ENCODE measurements around the gene ONECUT1. TPM values are rescaled to one million over a fixed set of nuclear protein-coding genes. Genes with fewer than 3 reads are reported as not detected.

Gene ONECUT1
- total and polyA plus RNA-seq, 2 experiments from 2014 or later: 5.9 to 9.5 TPM

DNA sequence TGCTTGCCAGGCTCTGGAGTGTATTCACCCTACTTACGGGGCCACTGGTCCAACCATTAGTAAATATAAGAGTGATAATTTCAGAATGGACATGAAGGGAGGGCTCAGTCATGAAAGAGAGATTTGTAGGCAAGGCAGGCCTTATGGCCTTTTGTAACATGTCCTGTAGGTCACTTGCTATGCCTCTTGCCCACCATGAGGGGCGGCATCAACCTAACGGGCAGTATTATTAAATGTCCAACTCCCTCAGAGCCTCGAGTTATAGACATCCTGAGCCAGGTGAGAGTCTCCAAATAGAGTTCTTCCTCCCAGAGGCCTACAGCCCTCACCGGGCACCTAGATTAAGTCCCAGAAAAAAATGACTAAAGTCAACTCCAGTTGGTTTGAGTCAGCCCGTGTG, 30.2 kb downstream of the ONECUT1 start:
- Histone ChIP-seq H4K20me1 (ENCODE audit: insufficient read depth, poor library complexity, severe bottlenecking) (no peaks in the 10 kb centered on the region), H3K9me3 (ENCODE audit: low read depth) (no peaks in the 10 kb centered on the region), H3K4me1 (ENCODE audit: insufficient read depth) (no peaks in the 10 kb centered on the region), H3K36me3 (replicated peaks; ENCODE audit: insufficient read depth, low read depth) (no peaks in the 10 kb centered on the region), H2AFZ (no peak overlapping the region), H3K27me3 (no peaks in the 10 kb centered on the region), H3K4me3 (no peak overlapping the region), H3K79me2 (no peaks in the 10 kb centered on the region), H3K27ac (no peak overlapping the region), H3K9me2 (replicated peaks; ENCODE audit: insufficient read depth) (no peaks in the 10 kb centered on the region), H3K4me2 (no peak overlapping the region)
- DNase-seq (ENCODE audit: low spot score): no peak
- 86% methylated on average over 6 of the region's 6 CpGs for WGBS (ENCODE audit: low lambda C conversion rate, missing lambda C conversion rate)
- TF ChIP-seq EZH2 (IDR thresholded peaks at IDR 0.05; ENCODE audit: borderline replicate concordance) (no peak), EZH2phosphoT487 (IDR thresholded peaks at IDR 0.05; ENCODE audit: low read depth, severe bottlenecking, unreplicated experiment) (no peak)
- TF ChIP-seq, protein P1, sequence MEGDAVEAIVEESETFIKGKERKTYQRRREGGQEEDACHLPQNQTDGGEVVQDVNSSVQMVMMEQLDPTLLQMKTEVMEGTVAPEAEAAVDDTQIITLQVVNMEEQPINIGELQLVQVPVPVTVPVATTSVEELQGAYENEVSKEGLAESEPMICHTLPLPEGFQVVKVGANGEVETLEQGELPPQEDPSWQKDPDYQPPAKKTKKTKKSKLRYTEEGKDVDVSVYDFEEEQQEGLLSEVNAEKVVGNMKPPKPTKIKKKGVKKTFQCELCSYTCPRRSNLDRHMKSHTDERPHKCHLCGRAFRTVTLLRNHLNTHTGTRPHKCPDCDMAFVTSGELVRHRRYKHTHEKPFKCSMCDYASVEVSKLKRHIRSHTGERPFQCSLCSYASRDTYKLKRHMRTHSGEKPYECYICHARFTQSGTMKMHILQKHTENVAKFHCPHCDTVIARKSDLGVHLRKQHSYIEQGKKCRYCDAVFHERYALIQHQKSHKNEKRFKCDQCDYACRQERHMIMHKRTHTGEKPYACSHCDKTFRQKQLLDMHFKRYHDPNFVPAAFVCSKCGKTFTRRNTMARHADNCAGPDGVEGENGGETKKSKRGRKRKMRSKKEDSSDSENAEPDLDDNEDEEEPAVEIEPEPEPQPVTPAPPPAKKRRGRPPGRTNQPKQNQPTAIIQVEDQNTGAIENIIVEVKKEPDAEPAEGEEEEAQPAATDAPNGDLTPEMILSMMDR (IDR thresholded peaks at IDR 0.05; ENCODE audit: poor library complexity): no peak

DNA sequence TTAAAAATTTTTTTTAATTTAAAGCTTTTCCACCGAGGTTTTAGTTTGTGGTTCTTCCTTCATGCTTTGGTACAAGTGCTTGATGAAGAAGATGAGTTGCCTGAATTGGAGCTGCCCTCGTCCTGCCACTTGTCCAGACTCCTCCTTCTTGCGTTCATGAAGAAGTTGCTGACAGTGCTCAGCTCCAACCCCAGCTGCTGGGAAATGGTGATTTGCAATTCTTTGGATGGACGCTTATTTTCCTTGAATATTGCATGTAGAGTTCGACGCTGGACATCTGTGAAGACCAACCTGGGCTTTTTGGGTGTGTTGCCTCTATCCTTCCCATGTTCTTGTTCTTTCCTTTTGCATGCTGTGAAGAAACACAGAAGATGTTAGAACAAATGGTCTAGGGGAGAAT, 32.6 kb downstream of the ONECUT1 start:
- WGBS (ENCODE audit: low lambda C conversion rate, missing lambda C conversion rate): 89% methylated on average over 6 of the region's 6 CpGs
- Histone ChIP-seq H2AFZ (no peak overlapping the region), H3K4me3 (no peak overlapping the region), H3K9me2 (replicated peaks; ENCODE audit: insufficient read depth) (no peaks in the 10 kb centered on the region), H4K20me1 (ENCODE audit: insufficient read depth, poor library complexity, severe bottlenecking) (no peaks in the 10 kb centered on the region), H3K27me3 (no peaks in the 10 kb centered on the region), H3K4me2 (no peak overlapping the region), H3K4me1 (ENCODE audit: insufficient read depth) (no peaks in the 10 kb centered on the region), H3K9me3 (ENCODE audit: low read depth) (no peaks in the 10 kb centered on the region), H3K79me2 (no peaks in the 10 kb centered on the region), H3K36me3 (replicated peaks; ENCODE audit: insufficient read depth, low read depth) (no peaks in the 10 kb centered on the region), H3K27ac (no peak overlapping the region)
- no peak for DNase-seq (ENCODE audit: low spot score)
- TF ChIP-seq EZH2 (IDR thresholded peaks at IDR 0.05; ENCODE audit: borderline replicate concordance): no peak
- TF ChIP-seq, protein P1 (IDR thresholded peaks at IDR 0.05; ENCODE audit: poor library complexity): no peak
- TF ChIP-seq EZH2phosphoT487 (IDR thresholded peaks at IDR 0.05; ENCODE audit: low read depth, severe bottlenecking, unreplicated experiment): no peak

DNA sequence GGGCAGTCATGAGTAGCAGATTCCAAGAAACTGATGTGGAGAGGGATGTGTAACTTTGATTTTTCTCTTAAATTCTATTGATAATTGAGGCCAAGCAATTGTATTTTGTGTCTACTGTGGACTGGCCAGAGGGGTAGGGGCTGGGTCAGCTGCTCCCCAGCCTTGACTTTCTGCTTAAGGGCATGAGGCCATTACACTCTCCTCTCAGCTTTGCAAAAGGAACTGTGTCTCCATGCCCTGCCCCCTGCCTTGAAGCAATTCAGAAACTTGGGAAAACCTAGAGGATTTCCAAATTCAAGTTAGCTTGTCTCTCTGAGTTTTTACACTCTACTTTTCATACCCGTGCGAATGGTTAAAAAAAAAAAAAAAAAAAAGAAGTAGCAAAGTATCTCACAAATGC, 38.6 kb downstream of the ONECUT1 start:
- Histone ChIP-seq H3K4me3 (no peak overlapping the region), H3K27me3 (no peaks in the 10 kb centered on the region), H3K4me2 (no peak overlapping the region), H3K9me2 (replicated peaks; ENCODE audit: insufficient read depth) (no peaks in the 10 kb centered on the region), H2AFZ (no peak overlapping the region), H4K20me1 (ENCODE audit: insufficient read depth, poor library complexity, severe bottlenecking) (no peaks in the 10 kb centered on the region), H3K27ac (no peak overlapping the region), H3K9me3 (ENCODE audit: low read depth) (no peaks in the 10 kb centered on the region), H3K79me2 (no peaks in the 10 kb centered on the region), H3K36me3 (replicated peaks; ENCODE audit: insufficient read depth, low read depth) (no peaks in the 10 kb centered on the region), H3K4me1 (ENCODE audit: insufficient read depth) (no peaks in the 10 kb centered on the region)
- TF ChIP-seq EZH2 (IDR thresholded peaks at IDR 0.05; ENCODE audit: borderline replicate concordance) (no peak), EZH2phosphoT487 (IDR thresholded peaks at IDR 0.05; ENCODE audit: low read depth, severe bottlenecking, unreplicated experiment) (no peak)
- TF ChIP-seq, protein P1 (IDR thresholded peaks at IDR 0.05; ENCODE audit: poor library complexity): no peak
- WGBS (ENCODE audit: low lambda C conversion rate, missing lambda C conversion rate): 67% methylated on average over 2 of the region's 2 CpGs
- no peak for DNase-seq (ENCODE audit: low spot score)

DNA sequence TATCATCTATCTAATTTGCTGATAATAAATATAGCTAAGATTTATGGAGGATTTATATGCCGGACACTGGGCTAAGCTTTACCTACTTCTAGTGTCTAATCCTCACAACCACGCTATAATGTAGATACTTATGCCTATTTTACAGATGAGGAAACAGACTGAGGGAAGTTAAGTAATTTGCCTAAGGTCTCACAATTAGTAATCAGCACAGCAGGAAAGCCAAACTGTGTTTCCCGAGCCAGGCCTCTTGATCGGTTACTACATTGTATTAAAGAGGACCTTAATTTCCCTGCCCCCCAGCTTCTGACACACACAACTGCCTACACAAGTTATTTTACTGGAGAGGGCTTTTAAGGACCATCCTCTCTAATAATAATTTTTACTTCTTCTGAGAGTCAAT, 40.9 kb downstream of the ONECUT1 start:
- H3K27ac ChIP-seq: no peak overlapping the region
- no peak overlapping the region for H3K4me3 ChIP-seq
- DNase-seq (ENCODE audit: low spot score): no peak
- H2AFZ ChIP-seq: no peak overlapping the region
- H3K27me3 ChIP-seq: no peaks in the 10 kb centered on the region
- H3K9me2 ChIP-seq (replicated peaks; ENCODE audit: insufficient read depth): no peaks in the 10 kb centered on the region
- 55% methylated on average over 4 of the region's 4 CpGs for WGBS (ENCODE audit: low lambda C conversion rate, missing lambda C conversion rate)
- no peaks in the 10 kb centered on the region for H4K20me1 ChIP-seq (ENCODE audit: insufficient read depth, poor library complexity, severe bottlenecking)
- H3K79me2 ChIP-seq: no peaks in the 10 kb centered on the region
- no peaks in the 10 kb centered on the region for H3K36me3 ChIP-seq (replicated peaks; ENCODE audit: insufficient read depth, low read depth)
- no peaks in the 10 kb centered on the region for H3K9me3 ChIP-seq (ENCODE audit: low read depth)
- no peak overlapping the region for H3K4me2 ChIP-seq
- H3K4me1 ChIP-seq (ENCODE audit: insufficient read depth): no peaks in the 10 kb centered on the region
- no peak for TF ChIP-seq EZH2 (IDR thresholded peaks at IDR 0.05; ENCODE audit: borderline replicate concordance)
- TF ChIP-seq, protein P1 (IDR thresholded peaks at IDR 0.05; ENCODE audit: poor library complexity): no peak
- TF ChIP-seq EZH2phosphoT487 (IDR thresholded peaks at IDR 0.05; ENCODE audit: low read depth, severe bottlenecking, unreplicated experiment): no peak
